ENCODE results near the gene KCNK10. TPM values are rescaled to one million over a fixed set of nuclear protein-coding genes. Genes with fewer than 3 reads are reported as not detected.
"Not testable (repeated sequence)": the region's sequence is repeated elsewhere in the genome, so short reads cannot be mapped to it uniquely, and the experiment has no call there.

Gene KCNK10
- total RNA-seq, 2 donors from 2014 or later: not detected

DNA sequence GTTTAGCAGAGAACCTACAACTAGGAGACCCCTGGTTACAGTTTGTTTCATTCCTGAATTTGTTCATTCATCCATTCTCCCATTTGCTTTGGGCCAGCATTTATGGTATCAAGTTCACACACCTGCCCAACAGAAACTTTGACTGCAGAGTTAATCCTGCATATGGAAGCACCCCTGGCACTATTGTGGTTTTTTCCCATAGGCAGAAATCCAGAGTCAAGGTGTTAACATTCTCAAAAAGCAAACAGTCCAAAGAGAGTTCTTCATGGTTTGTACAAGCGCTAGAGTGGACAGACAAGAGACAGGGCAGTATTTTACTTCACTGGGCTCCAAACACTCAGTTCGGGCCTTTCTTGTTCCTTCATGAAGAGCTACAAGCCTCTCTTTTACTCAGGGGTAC is 51.9 kb downstream of the KCNK10 start:
- DNase-seq (ENCODE audit: low spot score) (no peak), ATAC-seq (ENCODE audit: insufficient number of reproducible peaks, low FRiP score, low read depth) (no peak)
- Histone ChIP-seq H3K4me1 (ENCODE audit: control insufficient read depth in 1 of 2, low read depth in 2 of 2) (no peaks in the 10 kb centered on the region), H3K36me3 (no peaks in the 10 kb centered on the region), H3K27ac (no peak overlapping the region), H3K27me3 (replicated peaks; ENCODE audit: insufficient read depth) (no peaks in the 10 kb centered on the region), H3K9me3 (no peaks in the 10 kb centered on the region), H3K4me3 (no peak overlapping the region)
- TF ChIP-seq, protein P1, sequence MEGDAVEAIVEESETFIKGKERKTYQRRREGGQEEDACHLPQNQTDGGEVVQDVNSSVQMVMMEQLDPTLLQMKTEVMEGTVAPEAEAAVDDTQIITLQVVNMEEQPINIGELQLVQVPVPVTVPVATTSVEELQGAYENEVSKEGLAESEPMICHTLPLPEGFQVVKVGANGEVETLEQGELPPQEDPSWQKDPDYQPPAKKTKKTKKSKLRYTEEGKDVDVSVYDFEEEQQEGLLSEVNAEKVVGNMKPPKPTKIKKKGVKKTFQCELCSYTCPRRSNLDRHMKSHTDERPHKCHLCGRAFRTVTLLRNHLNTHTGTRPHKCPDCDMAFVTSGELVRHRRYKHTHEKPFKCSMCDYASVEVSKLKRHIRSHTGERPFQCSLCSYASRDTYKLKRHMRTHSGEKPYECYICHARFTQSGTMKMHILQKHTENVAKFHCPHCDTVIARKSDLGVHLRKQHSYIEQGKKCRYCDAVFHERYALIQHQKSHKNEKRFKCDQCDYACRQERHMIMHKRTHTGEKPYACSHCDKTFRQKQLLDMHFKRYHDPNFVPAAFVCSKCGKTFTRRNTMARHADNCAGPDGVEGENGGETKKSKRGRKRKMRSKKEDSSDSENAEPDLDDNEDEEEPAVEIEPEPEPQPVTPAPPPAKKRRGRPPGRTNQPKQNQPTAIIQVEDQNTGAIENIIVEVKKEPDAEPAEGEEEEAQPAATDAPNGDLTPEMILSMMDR (IDR thresholded peaks at IDR 0.05): no peak

DNA sequence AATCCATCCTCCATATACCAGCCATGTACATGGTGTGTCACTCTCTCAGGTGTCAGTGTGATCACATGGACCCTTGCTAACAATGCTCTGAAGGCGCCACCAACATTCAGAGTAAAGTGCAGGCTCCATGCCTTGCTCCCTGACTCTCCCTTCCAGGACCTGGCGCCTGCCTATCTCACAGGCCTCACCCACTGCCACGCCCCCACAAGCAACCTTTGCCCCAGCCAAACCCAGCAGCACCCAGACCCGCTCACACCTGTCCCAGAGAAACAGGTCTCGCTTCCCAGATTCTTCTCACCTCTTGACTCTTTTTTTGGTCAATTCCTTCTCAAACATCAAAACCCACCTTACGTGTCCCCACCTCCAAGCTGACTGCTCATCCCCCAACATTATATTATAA is 52.3 kb downstream of the KCNK10 start:
- Histone ChIP-seq H3K4me3 (no peak overlapping the region), H3K9me3 (no peaks in the 10 kb centered on the region), H3K4me1 (ENCODE audit: control insufficient read depth in 1 of 2, low read depth in 2 of 2) (no peaks in the 10 kb centered on the region), H3K27ac (no peak overlapping the region), H3K36me3 (no peaks in the 10 kb centered on the region), H3K27me3 (replicated peaks; ENCODE audit: insufficient read depth) (no peaks in the 10 kb centered on the region)
- TF ChIP-seq, protein P1 (IDR thresholded peaks at IDR 0.05): no peak
- DNase-seq (ENCODE audit: low spot score): no peak
- ATAC-seq (ENCODE audit: insufficient number of reproducible peaks, low FRiP score, low read depth): no peak

GRCh38 chr14:88269806-88270420 is 53.2 kb downstream of the KCNK10 start:
- ATAC-seq (ENCODE audit: insufficient number of reproducible peaks, low FRiP score, low read depth) (no peak), DNase-seq (ENCODE audit: low spot score) (no peak)
- Histone ChIP-seq H3K4me3 (no peak overlapping the region), H3K36me3 (no peaks in the 10 kb centered on the region), H3K9me3 (no peaks in the 10 kb centered on the region), H3K27me3 (replicated peaks; ENCODE audit: insufficient read depth) (no peaks in the 10 kb centered on the region), H3K27ac (no peak overlapping the region), H3K4me1 (ENCODE audit: control insufficient read depth in 1 of 2, low read depth in 2 of 2) (no peaks in the 10 kb centered on the region)
- TF ChIP-seq, protein P1 (IDR thresholded peaks at IDR 0.05): no peak

DNA sequence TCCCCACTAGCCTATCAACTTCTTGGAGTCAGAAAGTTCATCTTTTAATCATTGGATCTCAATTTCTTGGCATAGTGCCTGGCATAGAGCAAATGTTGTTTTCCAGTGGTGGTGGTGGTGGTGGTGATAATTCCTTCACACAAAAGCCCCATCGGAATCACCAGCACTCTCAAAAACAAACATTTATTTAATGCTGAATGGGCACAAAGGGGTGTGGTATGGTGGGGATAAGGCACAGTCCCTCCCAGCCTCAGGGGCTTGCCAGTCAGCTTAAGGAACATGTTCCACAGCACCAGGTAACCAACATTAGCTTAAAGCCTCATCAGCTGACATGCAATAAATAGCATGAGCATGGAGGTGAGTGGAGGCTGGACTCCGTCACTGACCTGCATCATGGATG is 56.6 kb downstream of the KCNK10 start:
- no peaks in the 10 kb centered on the region for H3K36me3 ChIP-seq
- H3K9me3 ChIP-seq: no peaks in the 10 kb centered on the region
- H3K27me3 ChIP-seq (replicated peaks; ENCODE audit: insufficient read depth): no peaks in the 10 kb centered on the region
- ATAC-seq (ENCODE audit: insufficient number of reproducible peaks, low FRiP score, low read depth) (no peak), DNase-seq (ENCODE audit: low spot score) (no peak)
- no peaks in the 10 kb centered on the region for H3K4me1 ChIP-seq (ENCODE audit: control insufficient read depth in 1 of 2, low read depth in 2 of 2)
- no peak overlapping the region for H3K4me3 ChIP-seq
- TF ChIP-seq, protein P1 (IDR thresholded peaks at IDR 0.05): no peak
- H3K27ac ChIP-seq: no peak overlapping the region

GRCh38 chr14:88264116-88264515 is 59.0 kb downstream of the KCNK10 start:
- DNase-seq (ENCODE audit: low spot score): no peak
- H3K4me3 ChIP-seq: no peak overlapping the region
- no peak overlapping the region for H3K27ac ChIP-seq
- TF ChIP-seq, protein P1 (IDR thresholded peaks at IDR 0.05): no peak
- no peaks in the 10 kb centered on the region for H3K9me3 ChIP-seq
- H3K36me3 ChIP-seq: no peaks in the 10 kb centered on the region
- no peaks in the 10 kb centered on the region for H3K4me1 ChIP-seq (ENCODE audit: control insufficient read depth in 1 of 2, low read depth in 2 of 2)
- ATAC-seq (ENCODE audit: insufficient number of reproducible peaks, low FRiP score, low read depth): no peak
- H3K27me3 ChIP-seq (replicated peaks; ENCODE audit: insufficient read depth): no peaks in the 10 kb centered on the region

GRCh38 chr14:88261302-88261701 is 61.8 kb downstream of the KCNK10 start:
- H3K36me3 ChIP-seq; DNase-seq (ENCODE audit: low spot score); H3K9me3 ChIP-seq; H3K27ac ChIP-seq; H3K4me1 ChIP-seq (ENCODE audit: control insufficient read depth in 1 of 2, low read depth in 2 of 2); H3K4me3 ChIP-seq; H3K27me3 ChIP-seq (replicated peaks; ENCODE audit: insufficient read depth); ATAC-seq (ENCODE audit: insufficient number of reproducible peaks, low FRiP score, low read depth): not testable (repeated sequence)
